Trophoblast cell (in vitro differentiated cells and primary cell): ENCODE data around the gene SCYL3.

Experiments used
- DNase-seq, 2 donors: peaks; one replicate each; pipeline ENCODE4 v3.0.0-alpha.2; 2016
- H2AFZ ChIP-seq: 2 replicates; pipeline ENCODE4 v1.6.1; 2013; ENCODE audit warnings: low read length, moderate library complexity, mild to moderate bottlenecking; ENCODE audit not compliant: insufficient read depth, poor library complexity
- H2AK5ac ChIP-seq: 2 replicates; pipeline ENCODE4 v1.6.1; 2013; ENCODE audit warnings: mild to moderate bottlenecking, low read length
- H2BK120ac ChIP-seq: 2 replicates; pipeline ENCODE4 v1.6.1; 2013; ENCODE audit warnings: low read length, mild to moderate bottlenecking, moderate library complexity; ENCODE audit not compliant: insufficient read depth, poor library complexity
- H2BK12ac ChIP-seq: 2 replicates; pipeline ENCODE4 v1.6.1; 2013; ENCODE audit warnings: mild to moderate bottlenecking, low read length, moderate library complexity
- H2BK5ac ChIP-seq: 2 replicates; pipeline ENCODE4 v1.6.1; 2013; ENCODE audit warnings: low read length, low read depth, moderate library complexity, mild to moderate bottlenecking; ENCODE audit not compliant: poor library complexity
- H3K14ac ChIP-seq: 2 replicates; pipeline ENCODE4 v1.6.1; 2013; ENCODE audit warnings: mild to moderate bottlenecking, low read length
- H3K18ac ChIP-seq: 2 replicates; pipeline ENCODE4 v1.6.1; 2013; ENCODE audit warnings: mild to moderate bottlenecking, low read length
- H3K23ac ChIP-seq: 2 replicates; pipeline ENCODE4 v1.6.1; 2013; ENCODE audit warnings: low read length
- H3K27ac ChIP-seq: 2 replicates; pipeline ENCODE4 v1.5.1; 2013; ENCODE audit warnings: low read depth, mild to moderate bottlenecking, inconsistent platforms, low read length, moderate library complexity
- H3K27me3 ChIP-seq: 2 replicates; pipeline ENCODE4 v1.6.1; 2013; ENCODE audit warnings: inconsistent platforms, mild to moderate bottlenecking, low read length, moderate library complexity; ENCODE audit not compliant: insufficient read depth
- H3K36me3 ChIP-seq, 2 experiments: 1 replicate in 1 of 2; 2 replicates in 1 of 2; pipeline ENCODE4 v1.6.1; 2013; ENCODE audit warnings: low read length in 2 of 2, mild to moderate bottlenecking in 2 of 2, moderate library complexity in 1 of 2; ENCODE audit not compliant: insufficient read depth in 2 of 2, control insufficient read depth in 1 of 2
- H3K4ac ChIP-seq: 2 replicates; pipeline ENCODE4 v1.6.1; 2013; ENCODE audit warnings: low read depth, mild to moderate bottlenecking, low read length, moderate library complexity
- H3K4me1 ChIP-seq, 2 experiments: 1 replicate in 1 of 2; 2 replicates in 1 of 2; pipeline ENCODE4 v1.6.1; 2013; ENCODE audit warnings: low read length in 2 of 2, mild to moderate bottlenecking in 2 of 2, moderate library complexity in 1 of 2; ENCODE audit not compliant: insufficient read depth in 2 of 2, control insufficient read depth in 1 of 2
- H3K4me2 ChIP-seq: 2 replicates; pipeline ENCODE4 v1.6.1; 2013; ENCODE audit warnings: inconsistent platforms, mild to moderate bottlenecking, low read length, moderate library complexity
- H3K4me3 ChIP-seq: 2 replicates; pipeline ENCODE4 v1.5.1; 2013; ENCODE audit warnings: mild to moderate bottlenecking, low read depth, low read length, inconsistent platforms
- H3K79me1 ChIP-seq: one replicate; pipeline ENCODE4 v1.6.1; 2013; ENCODE audit warnings: low read length
- H3K79me2 ChIP-seq: 2 replicates; pipeline ENCODE4 v1.6.1; 2013; ENCODE audit warnings: low read length, mild to moderate bottlenecking; ENCODE audit not compliant: control insufficient read depth, insufficient read depth, poor library complexity
- H3K9ac ChIP-seq: 2 replicates; pipeline ENCODE4 v1.6.1; 2013; ENCODE audit warnings: mild to moderate bottlenecking, low read length
- H3K9me3 ChIP-seq: 2 replicates; pipeline ENCODE4 v1.6.1; 2013; ENCODE audit warnings: low read depth, mild to moderate bottlenecking, control low read depth, inconsistent platforms, low read length; ENCODE audit not compliant: insufficient read depth
- H4K12ac ChIP-seq: 2 replicates; pipeline ENCODE4 v1.6.1; 2013; ENCODE audit warnings: low read depth, mild to moderate bottlenecking, low read length, moderate library complexity
- H4K8ac ChIP-seq: 2 replicates; pipeline ENCODE4 v1.6.1; 2013; ENCODE audit warnings: low read depth, mild to moderate bottlenecking, low read length, moderate library complexity
- H4K91ac ChIP-seq: one replicate; pipeline ENCODE4 v1.6.1; 2013; ENCODE audit warnings: low read depth, mild to moderate bottlenecking, low read length, moderate library complexity
- WGBS: extraction: QIAGEN DNeasy Blood & Tissue Kit; methylation state at CpG from one replicate; pipeline ENCODE4 v1.1.7; 2013; ENCODE audit warnings: missing lambda C conversion rate; ENCODE audit not compliant: insufficient read length, insufficient coverage; ENCODE audit errors: extremely low coverage; 5-methylcytosine and 5-hydroxymethylcytosine counted together

Gene SCYL3

GRCh38 chr1:169892176-169892926, 1.3 kb downstream of the SCYL3 start:
- Histone ChIP-seq H2AFZ (no peak overlapping the region), H2BK12ac (no peak overlapping the region), H3K36me3 (peaks cover 0 to 5% of the 10 kb centered on the region in 2 experiments), H3K23ac (no peak overlapping the region), H3K79me1 (peaks cover 24% of the 10 kb centered on the region), H4K8ac (no peak overlapping the region), H2BK120ac (no peak overlapping the region), H3K9me3 (no peaks in the 10 kb centered on the region), H3K27me3 (no peaks in the 10 kb centered on the region), H3K4me1 (peaks cover 7% of the 10 kb centered on the region in 2 experiments), H3K4ac (peak overlapping the region; percentile 100), H3K79me2 (peaks cover 10% of the 10 kb centered on the region), H2AK5ac (no peak overlapping the region), H3K4me2 (peak overlapping the region; percentile 70), H4K91ac (peak overlapping the region; percentile 8), H3K9ac (peak overlapping the region; percentile 99), H4K12ac (no peak overlapping the region), H3K18ac (no peak overlapping the region), H3K4me3 (peak overlapping the region; percentile 62), H2BK5ac (peak overlapping the region; percentile 58), H3K27ac (peak overlapping the region; percentile 83), H3K14ac (no peak overlapping the region)
- DNase-seq: peak in 1 of 2 donors; percentile 53
- WGBS: no CpG with 5 or more reads among the region's 8 CpGs

GRCh38 chr1:169891539-169891885, 2.2 kb downstream of the SCYL3 start:
- H3K4ac ChIP-seq: no peak overlapping the region
- H3K4me1 ChIP-seq: peaks cover 7% of the 10 kb centered on the region in 2 experiments
- peak overlapping the region; percentile 95 for H3K27ac ChIP-seq
- no CpG with 5 or more reads among the region's 2 CpGs for WGBS
- H4K8ac ChIP-seq: no peak overlapping the region
- no peak overlapping the region for H2AK5ac ChIP-seq
- no peak overlapping the region for H2AFZ ChIP-seq
- H3K36me3 ChIP-seq: peaks cover 0 to 5% of the 10 kb centered on the region in 2 experiments
- H4K91ac ChIP-seq: no peak overlapping the region
- no peak overlapping the region for H3K23ac ChIP-seq
- no peaks in the 10 kb centered on the region for H3K9me3 ChIP-seq
- no peak overlapping the region for H2BK12ac ChIP-seq
- no peak overlapping the region for H2BK120ac ChIP-seq
- peak overlapping the region; percentile 42 for H2BK5ac ChIP-seq
- no peak overlapping the region for H3K9ac ChIP-seq
- DNase-seq: no peak
- no peak overlapping the region for H4K12ac ChIP-seq
- peaks cover 10% of the 10 kb centered on the region for H3K79me2 ChIP-seq
- H3K14ac ChIP-seq: no peak overlapping the region
- no peak overlapping the region for H3K4me3 ChIP-seq
- no peak overlapping the region for H3K18ac ChIP-seq
- peak overlapping the region; percentile 48 for H3K4me2 ChIP-seq
- peaks cover 24% of the 10 kb centered on the region for H3K79me1 ChIP-seq
- H3K27me3 ChIP-seq: no peaks in the 10 kb centered on the region

- Histone ChIP-seq H4K12ac (no peak overlapping the region), H3K4ac (peak overlapping the region; percentile 1), H4K8ac (no peak overlapping the region), H3K4me3 (no peak overlapping the region), H3K79me1 (peaks cover 24% of the 10 kb centered on the region), H3K4me1 (peaks cover 7% of the 10 kb centered on the region in 2 experiments), H3K9me3 (no peaks in the 10 kb centered on the region), H3K27me3 (no peaks in the 10 kb centered on the region), H3K27ac (peak overlapping the region; percentile 95), H3K36me3 (peaks cover 2 to 7% of the 10 kb centered on the region in 2 experiments), H3K18ac (no peak overlapping the region), H3K9ac (no peak overlapping the region), H4K91ac (peak overlapping the region; percentile 4), H2AFZ (no peak overlapping the region), H3K14ac (no peak overlapping the region), H3K79me2 (peaks cover 10% of the 10 kb centered on the region), H2BK5ac (peak overlapping the region; percentile 1), H3K23ac (no peak overlapping the region), H2AK5ac (no peak overlapping the region), H3K4me2 (peak overlapping the region; percentile 48), H2BK12ac (peak overlapping the region; percentile 1), H2BK120ac (no peak overlapping the region)
- peak; percentile 59 to 90 for DNase-seq
- no CpG with 5 or more reads among the region's 5 CpGs for WGBS
Measured at GRCh38 chr1:169890761-169891538, 2.7 kb downstream of the SCYL3 start.

GRCh38 chr1:169889871-169890270, 3.8 kb downstream of the SCYL3 start:
- Histone ChIP-seq H3K4me2 (no peak overlapping the region), H3K4ac (peak overlapping the region; percentile 99), H3K27ac (no peak overlapping the region), H3K18ac (peak overlapping the region; percentile 75), H4K12ac (no peak overlapping the region), H2BK5ac (no peak overlapping the region), H3K4me1 (peaks cover 7% of the 10 kb centered on the region in 2 experiments), H2BK12ac (peak overlapping the region; percentile 82), H3K27me3 (no peaks in the 10 kb centered on the region), H3K36me3 (peaks cover 2 to 11% of the 10 kb centered on the region in 2 experiments), H3K9me3 (no peaks in the 10 kb centered on the region), H2AK5ac (no peak overlapping the region), H3K9ac (no peak overlapping the region), H3K79me1 (peaks cover 24% of the 10 kb centered on the region), H2AFZ (peak overlapping the region; percentile 66), H4K8ac (peak overlapping the region; percentile 53), H4K91ac (no peak overlapping the region), H3K4me3 (no peak overlapping the region), H3K14ac (peak overlapping the region; percentile 75), H3K79me2 (peaks cover 10% of the 10 kb centered on the region), H3K23ac (no peak overlapping the region), H2BK120ac (peak overlapping the region; percentile 38)
- no CpG with 5 or more reads among the region's 2 CpGs for WGBS
- DNase-seq: no peak
